Activated naive CD8-positive, alpha-beta T cell treated with anti-CD3 and anti-CD28 coated beads, Interleukin-2, amount 10 ng/mL, durations not matched to agents 7 days and 5 days (primary cell): ENCODE results near the gene DCANP1. TPM values are rescaled to one million over a fixed set of nuclear protein-coding genes. Genes with fewer than 3 reads are reported as not detected.

ENCODE experiments used
- ATAC-seq: fragments of 150-1000 bp; cut with Tn5 transposase; one replicate; pipeline ENCODE4 v1.10.0; 2021; ENCODE audit warnings: low read depth, moderate library complexity
- POLR2A ChIA-PET: fragments of 350-600 bp; sonication (Branson Sonifier 250); formaldehyde crosslinking; loops from one replicate; lab custom pipeline; 2021; ENCODE audit warnings: antibody characterized with exemption; lab: Charles Lee
- DNase-seq: peaks from one replicate; pipeline ENCODE4 v3.0.0; 2021
- H3K27ac Mint-ChIP-seq: one replicate; pipeline ENCODE4 v1.8.0; 2022; ENCODE audit warnings: mild to moderate bottlenecking, mixed read lengths
- H3K27me3 Mint-ChIP-seq: one replicate; pipeline ENCODE4 v1.8.0; 2022; ENCODE audit warnings: mild to moderate bottlenecking, moderate library complexity, mixed read lengths
- H3K36me3 Mint-ChIP-seq: one replicate; pipeline ENCODE4 v1.8.0; 2021; ENCODE audit warnings: mild to moderate bottlenecking, mixed read lengths
- H3K4me1 Mint-ChIP-seq: one replicate; pipeline ENCODE4 v1.8.0; 2021; ENCODE audit warnings: mixed read lengths
- H3K4me3 Mint-ChIP-seq: one replicate; pipeline ENCODE4 v1.8.0; 2022; ENCODE audit warnings: mild to moderate bottlenecking, moderate library complexity, mixed read lengths
- H3K9me3 Mint-ChIP-seq: one replicate; pipeline ENCODE4 v1.8.0; 2021; ENCODE audit warnings: mixed read lengths
- total RNA-seq, 2 experiments: library from RNA; stranded (reverse); gene quantifications; one replicate each; pipeline ENCODE4 v1.2.3, GENCODE V29; 2021

Gene DCANP1
- total RNA-seq, 2 experiments from 2014 or later = not detected

GRCh38 chr5:135396459-135397055, 50.6 kb downstream of the DCANP1 start:
- H3K4me3 Mint-ChIP-seq = peak overlapping the region; percentile 15
- H3K9me3 Mint-ChIP-seq = no peaks in the 10 kb centered on the region
- peaks cover 8% of the 10 kb centered on the region for H3K27me3 Mint-ChIP-seq
- DNase-seq = no peak
- POLR2A ChIA-PET = no interaction called here
- H3K36me3 Mint-ChIP-seq = peaks cover 25% of the 10 kb centered on the region
- peaks cover 57% of the 10 kb centered on the region for H3K4me1 Mint-ChIP-seq
- no peak overlapping the region for H3K27ac Mint-ChIP-seq
- ATAC-seq = no peak

GRCh38 chr5:135395866-135396265, 51.3 kb downstream of the DCANP1 start:
- H3K27me3 Mint-ChIP-seq = peaks cover 5% of the 10 kb centered on the region
- POLR2A ChIA-PET = no interaction called here
- H3K27ac Mint-ChIP-seq = peak overlapping the region; percentile 49
- ATAC-seq = no peak
- H3K4me3 Mint-ChIP-seq = no peak overlapping the region
- peaks cover 60% of the 10 kb centered on the region for H3K4me1 Mint-ChIP-seq
- H3K9me3 Mint-ChIP-seq = no peaks in the 10 kb centered on the region
- no peak for DNase-seq
- H3K36me3 Mint-ChIP-seq = peaks cover 25% of the 10 kb centered on the region

DNA sequence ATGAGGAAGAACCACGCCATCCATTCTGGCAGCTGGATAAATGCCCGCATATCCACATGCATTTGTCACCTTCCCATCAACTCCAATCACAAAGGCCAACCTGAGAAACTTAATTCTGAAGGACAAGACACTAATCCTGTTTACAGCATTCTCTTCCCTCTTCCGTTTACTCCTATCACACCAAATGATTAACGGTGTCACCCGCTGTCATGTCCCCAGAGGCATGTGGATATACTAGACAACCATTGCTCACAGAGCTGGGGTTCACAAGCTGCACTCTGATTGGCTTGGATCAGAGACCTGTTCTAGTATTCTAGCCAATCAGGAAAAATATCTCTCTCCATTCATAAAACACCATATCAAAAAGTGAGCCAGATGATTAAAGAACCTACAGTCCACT, 51.7 kb downstream of the DCANP1 start:
- Mint-ChIP-seq H3K36me3 (peaks cover 25% of the 10 kb centered on the region), H3K27ac (peak overlapping the region; percentile 49), H3K27me3 (peaks cover 3% of the 10 kb centered on the region), H3K4me1 (peaks cover 59% of the 10 kb centered on the region), H3K9me3 (no peaks in the 10 kb centered on the region), H3K4me3 (no peak overlapping the region)
- POLR2A ChIA-PET = no interaction called here
- no peak for DNase-seq
- no peak for ATAC-seq

Other genes with a start within 250 kb of the DCANP1 start
- gene MACROH2A1, start 48.1 kb downstream of the DCANP1 start, total RNA-seq = 100 to 1,000 TPM; 253 to 258 TPM
- not detected for gene TIFAB, start 5.0 kb upstream of the DCANP1 start, total RNA-seq
- not detected for gene NEUROG1, start 88.6 kb upstream of the DCANP1 start, total RNA-seq
- not detected for gene CXCL14, start 131.6 kb upstream of the DCANP1 start, total RNA-seq